Measurements from ENCODE around the gene PTGDR2.
A peak's percentile ranks its signal among the peaks of the same experiment; 100 is the strongest.
"Not testable (repeated sequence)": the region's sequence is repeated elsewhere in the genome, so short reads cannot be mapped to it uniquely, and the experiment has no call there.

Gene PTGDR2

DNA sequence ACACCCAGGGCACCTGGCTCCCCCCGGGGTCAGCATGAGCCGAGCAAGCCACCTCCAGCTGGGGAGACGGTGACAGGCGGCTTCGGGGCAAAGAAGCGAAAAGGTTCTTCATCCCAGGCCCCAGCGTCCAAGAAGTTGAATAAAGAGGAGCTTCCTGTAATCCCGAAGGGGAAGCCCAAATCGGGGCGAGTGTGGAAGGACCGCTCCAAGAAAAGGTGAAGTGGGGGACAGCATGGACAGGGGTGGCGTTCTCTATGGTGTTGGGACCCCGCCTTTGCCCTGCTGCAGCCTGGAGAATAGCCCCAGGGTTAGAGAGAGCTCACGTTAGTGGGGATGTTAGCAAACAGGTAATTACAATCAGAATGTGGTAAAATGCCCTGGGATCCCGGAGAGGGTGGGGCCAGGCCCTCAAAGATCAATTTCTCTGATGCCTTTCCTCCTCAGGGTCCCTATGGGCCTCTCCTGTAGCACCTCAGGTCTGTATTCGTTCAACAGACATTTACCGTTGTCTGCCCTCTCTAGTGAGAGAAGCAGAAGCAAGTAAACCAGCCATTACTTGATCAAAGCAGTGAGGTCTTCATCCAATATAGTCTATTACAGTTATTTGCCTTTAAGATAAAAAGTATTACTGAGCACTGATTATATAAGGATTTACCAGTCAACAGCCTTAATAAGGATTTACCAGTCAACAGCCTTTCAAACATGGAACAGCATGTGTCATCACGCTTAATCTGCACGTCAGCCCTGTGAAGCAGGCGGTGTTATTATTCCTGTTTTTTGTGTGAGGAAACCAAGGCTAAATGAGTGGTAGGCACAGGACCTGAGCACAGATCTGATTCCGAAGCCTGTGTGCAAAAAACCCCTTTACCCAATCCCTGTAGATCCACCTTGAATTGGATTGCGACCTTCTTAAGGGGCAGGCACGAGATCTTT is 12.8 kb downstream of the PTGDR2 start:
- no peak for DNase-seq (ENCODE audit: low read depth in 2 of 3, low spot score in 2 of 3)

DNA sequence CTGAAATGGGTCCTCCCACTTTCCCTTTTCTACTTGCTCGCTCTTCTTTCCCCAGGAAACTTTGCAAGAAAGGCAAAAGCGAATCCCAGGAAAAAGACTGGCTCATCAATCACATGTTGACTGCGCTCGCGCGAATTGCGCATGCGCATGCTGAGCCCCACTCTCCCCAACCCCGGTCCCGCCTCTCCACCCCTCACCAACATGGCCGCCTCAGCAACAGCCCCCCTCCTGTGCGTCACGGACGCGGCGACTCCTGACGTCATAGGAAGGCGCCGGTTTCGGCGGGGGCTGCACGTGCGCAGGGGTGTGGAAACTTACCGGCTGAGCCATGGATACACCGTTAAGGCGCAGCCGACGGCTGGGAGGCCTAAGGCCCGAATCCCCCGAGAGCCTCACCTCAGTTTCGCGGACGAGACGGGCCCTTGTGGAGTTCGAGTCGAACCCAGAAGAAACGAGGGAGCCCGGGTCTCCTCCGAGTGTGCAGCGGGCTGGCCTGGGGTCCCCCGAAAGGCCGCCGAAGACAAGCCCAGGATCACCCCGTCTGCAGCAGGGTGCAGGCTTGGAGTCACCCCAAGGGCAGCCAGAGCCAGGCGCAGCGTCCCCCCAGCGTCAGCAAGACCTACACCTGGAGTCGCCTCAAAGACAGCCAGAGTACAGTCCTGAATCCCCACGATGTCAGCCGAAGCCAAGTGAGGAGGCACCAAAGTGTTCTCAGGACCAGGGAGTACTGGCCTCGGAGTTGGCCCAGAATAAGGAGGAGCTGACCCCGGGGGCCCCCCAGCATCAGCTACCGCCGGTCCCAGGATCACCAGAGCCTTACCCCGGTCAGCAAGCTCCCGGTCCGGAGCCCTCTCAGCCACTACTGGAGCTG is 13.7 kb downstream of the PTGDR2 start, which contains the start of gene CCDC86:
Gene CCDC86, plus strand, starts transcription at position 317 of the 871 bp plus-strand sequence. Its CDS starts 12 bp downstream, at position 329.
- peak; percentile 98 to 100 (median 99) for DNase-seq (ENCODE audit: low read depth in 2 of 3, low spot score in 2 of 3)

DNA sequence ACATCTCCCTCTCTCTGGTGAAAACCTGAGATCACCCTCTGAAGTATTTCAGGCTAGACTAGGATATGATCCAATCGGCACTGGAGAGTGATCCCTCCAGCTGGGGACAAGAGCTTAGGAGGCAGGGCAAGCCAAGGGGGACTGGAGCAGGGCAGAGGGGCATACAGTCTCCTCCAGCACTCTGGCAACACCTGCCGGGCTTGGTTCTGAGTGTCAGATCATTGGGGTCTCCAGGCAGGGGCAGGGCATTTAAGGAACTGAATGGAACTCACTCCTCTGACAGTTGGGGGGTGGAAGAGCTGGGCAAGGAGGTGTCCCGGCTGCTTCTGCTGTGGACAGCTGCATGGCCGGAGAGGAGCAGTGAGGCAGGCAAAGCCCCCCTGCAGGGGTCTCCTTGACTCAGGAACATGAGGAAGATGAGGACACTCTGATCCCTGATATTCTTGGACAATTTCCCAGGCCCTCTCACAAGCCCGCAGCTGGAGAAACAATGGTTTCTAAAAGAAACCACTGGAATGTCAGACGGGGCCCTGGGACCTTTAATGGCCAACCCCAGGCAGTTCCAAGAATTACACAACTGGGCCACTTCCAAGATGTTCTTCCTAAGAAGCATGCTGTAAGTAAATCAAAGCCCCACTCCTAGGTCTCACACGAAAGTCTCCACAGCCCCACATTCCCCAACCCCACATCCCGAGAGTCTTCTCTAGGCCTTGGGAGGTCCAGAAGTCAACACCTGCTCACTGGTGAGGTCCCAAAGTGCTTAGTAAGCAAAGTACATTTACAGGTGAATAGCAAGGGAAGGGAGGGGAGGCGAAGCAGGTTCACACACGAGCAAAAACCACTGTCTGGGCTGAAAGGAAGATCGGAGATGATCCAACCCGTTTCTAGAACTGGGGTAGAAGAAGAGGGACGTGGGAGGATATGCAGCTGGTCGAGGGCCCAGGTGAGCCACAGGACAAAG is 15.0 kb downstream of the PTGDR2 start:
- DNase-seq (ENCODE audit: low read depth in 2 of 3, low spot score in 2 of 3): no peak

- no peak for DNase-seq (ENCODE audit: low read depth in 2 of 3, low spot score in 2 of 3)
Observed at GRCh38 chr11:60838132-60838531, 17.6 kb downstream of the PTGDR2 start.

DNA sequence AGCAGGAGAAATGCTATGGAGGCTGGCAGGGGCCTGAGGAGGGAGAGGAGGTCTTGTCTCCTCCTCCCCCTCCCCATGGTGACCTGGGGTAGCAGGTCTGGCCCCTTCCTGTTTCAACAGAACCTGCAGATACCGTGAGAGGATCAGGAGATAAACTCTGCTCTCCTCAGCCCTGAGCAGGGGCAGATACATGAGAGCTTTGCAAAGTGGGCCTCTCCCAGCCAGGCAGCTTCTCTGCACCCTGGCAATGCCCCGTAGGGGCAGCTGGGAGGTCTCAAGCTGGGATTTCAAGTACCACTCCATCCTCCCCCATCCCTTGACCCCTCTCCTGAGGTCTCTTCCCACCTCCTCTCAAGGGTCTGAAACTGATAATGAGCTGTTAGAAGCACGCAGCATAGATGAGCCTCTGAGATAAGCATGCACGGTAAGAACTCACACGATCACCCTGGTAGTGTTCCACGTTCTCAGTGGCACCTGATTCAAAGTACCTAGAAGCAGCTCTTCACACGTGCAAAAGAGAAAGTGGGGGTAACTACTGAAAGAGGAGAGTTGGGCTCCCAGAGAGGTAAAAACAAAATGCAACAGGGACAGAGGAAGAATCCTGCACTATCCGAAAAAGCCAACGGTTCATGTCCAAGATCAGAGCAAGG is 18.8 kb downstream of the PTGDR2 start:
- DNase-seq (ENCODE audit: low read depth in 2 of 3, low spot score in 2 of 3): no peak

- DNase-seq (ENCODE audit: low read depth in 2 of 3, low spot score in 2 of 3): no peak
Observed at GRCh38 chr11:60835534-60835846, 20.3 kb downstream of the PTGDR2 start.

DNA sequence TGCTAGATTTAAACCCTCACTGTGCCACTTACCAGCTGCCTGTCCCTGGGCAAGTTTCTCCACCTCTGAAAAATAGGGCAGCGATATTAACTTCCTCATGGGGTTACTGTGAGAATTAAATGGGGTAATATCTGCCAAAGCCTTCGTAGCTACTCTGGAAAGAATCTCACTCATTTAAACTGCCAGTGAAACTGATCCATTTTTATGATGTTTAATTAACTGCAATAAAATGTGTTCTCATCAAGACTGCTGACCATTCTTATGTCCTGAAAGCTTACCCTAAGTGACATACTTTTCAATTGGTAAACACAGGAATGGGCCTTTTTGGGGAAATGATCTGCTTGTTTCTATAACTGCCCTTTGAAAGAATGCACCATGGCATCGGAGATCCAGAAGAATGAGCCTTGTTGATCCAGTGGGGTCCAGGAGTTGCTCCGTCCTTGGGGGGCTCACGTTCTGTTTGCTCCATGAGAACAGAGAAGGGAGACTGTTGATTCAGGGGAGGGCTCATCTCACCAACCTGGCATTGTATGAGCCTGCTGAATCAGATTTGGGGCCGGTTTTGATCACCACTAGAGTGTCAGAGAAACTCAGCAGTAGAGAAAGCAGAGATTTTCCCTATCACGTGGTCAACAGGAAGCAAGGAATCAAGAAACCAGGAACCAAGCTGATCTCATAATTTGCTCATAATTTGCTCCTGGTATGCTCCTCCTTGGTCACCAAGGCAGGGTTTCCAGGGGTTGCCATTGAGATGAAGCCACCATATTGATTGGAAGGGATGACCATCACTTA is 20.8 kb downstream of the PTGDR2 start:
- no peak for DNase-seq (ENCODE audit: low read depth in 2 of 3, low spot score in 2 of 3)

- DNase-seq (ENCODE audit: low read depth in 2 of 3, low spot score in 2 of 3): no peak
Observed at GRCh38 chr11:60831501-60832079, 24.2 kb downstream of the PTGDR2 start.

- DNase-seq (ENCODE audit: low read depth in 2 of 3, low spot score in 2 of 3): peak; percentile 18 to 59 (median 55)
Observed at GRCh38 chr11:60831143-60831500, 24.6 kb downstream of the PTGDR2 start.

DNA sequence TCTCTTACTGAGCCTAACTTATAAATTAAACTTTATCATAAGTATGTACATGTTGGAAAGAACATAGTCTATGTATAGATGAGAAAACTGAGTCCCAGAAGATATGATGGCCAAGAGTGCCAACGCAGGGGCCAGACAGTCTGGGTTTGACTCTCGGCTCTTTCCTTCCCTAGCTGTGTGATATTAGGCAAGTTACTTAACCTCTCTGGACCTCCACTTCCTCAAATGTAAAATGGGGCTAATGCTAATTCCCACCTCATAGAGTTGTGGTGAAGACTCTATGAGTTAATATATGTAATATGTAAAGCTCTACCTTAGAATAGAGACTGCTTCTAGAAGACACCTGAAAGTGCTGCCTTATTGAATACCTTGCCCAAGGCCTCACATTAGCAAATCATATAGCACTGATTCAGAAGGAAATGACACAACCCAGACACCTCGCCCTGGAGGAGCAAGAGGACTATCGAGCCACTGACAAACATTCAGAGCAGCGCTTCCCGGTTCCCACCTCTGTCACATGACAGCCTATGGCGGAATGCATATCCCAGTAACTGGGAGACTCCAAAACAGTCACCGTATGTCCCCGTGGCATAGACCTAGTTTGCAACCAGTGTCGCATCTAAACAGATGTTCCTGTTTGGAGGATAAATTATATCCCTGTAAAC is 25.1 kb downstream of the PTGDR2 start:
- DNase-seq (ENCODE audit: low read depth in 2 of 3, low spot score in 2 of 3): no peak

DNA sequence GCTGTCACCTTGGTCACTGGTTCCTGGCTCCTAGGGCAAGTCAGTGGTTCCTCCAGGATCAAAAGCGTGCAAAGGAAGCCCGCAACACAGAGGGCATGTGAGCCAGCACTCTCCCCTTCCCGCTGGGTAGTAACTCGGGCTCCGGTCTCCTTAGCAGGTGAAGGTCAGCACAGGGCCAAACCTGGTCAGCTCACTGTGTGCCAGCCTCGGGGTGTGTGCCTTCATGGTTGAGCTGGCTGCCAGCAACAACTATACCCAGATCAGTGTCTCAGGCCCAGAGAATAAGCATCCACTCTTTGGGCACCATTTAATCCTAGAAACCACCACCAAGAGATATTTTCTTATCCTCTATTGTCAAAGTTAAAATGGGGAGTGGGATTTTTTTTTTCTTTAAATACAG is 30.0 kb downstream of the PTGDR2 start:
- DNase-seq (ENCODE audit: low read depth in 2 of 3, low spot score in 2 of 3): no peak

- no peak for DNase-seq (ENCODE audit: low read depth in 2 of 3, low spot score in 2 of 3)
Observed at GRCh38 chr11:60825118-60825517, 30.6 kb downstream of the PTGDR2 start.

DNA sequence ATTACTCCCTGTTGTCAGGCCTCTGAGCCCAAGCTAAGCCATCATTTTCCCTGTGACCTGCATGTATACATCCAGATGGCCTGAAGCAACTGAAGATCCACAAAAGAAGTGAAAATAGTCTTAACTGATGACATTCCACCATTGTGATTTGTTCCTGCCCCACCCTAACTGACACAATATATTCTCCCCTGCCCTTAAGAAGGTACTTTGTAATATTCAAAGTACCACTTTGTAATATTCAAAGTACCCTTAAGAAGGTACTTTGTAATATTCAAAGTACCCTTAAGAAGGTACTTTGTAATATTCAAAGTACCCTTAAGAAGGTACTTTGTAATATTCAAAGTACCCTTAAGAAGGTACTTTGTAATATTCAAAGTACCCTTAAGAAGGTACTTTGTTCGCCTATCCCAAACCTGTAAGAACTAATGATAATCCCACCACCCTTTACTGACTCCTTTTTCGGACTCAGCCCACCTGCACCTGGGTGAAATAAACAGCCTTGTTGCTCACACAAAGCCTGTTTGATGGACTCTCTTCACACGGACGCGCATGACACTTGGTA is 31.9 kb downstream of the PTGDR2 start:
- DNase-seq (ENCODE audit: low read depth in 2 of 3, low spot score in 2 of 3): not testable (repeated sequence)

GRCh38 chr11:60821827-60822599 is 33.7 kb downstream of the PTGDR2 start:
- no peak for DNase-seq (ENCODE audit: low read depth in 2 of 3, low spot score in 2 of 3)

GRCh38 chr11:60818057-60818456 is 37.7 kb downstream of the PTGDR2 start:
- no peak for DNase-seq (ENCODE audit: low read depth in 2 of 3, low spot score in 2 of 3)

- DNase-seq (ENCODE audit: low read depth in 2 of 3, low spot score in 2 of 3): no peak
Observed at GRCh38 chr11:60816590-60817157, 39.1 kb downstream of the PTGDR2 start.

DNA sequence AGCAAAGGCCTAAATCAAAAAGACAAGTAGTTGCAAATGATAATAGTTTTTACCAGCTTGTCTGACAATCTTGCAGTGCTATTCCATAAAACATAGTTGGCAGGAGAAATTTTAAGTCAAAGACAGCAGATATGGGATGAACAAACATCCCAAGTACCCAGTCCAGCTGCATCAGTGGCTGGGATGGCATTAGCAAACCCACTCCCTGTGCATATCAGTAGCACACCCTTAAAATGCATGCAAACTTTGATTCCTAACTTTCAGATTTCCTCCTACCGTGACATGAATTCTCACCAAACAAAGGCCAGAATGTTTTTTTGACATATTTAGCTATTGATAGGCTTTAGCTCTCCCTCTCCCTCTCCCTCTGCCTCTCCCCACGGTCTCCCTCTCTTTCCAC is 41.6 kb downstream of the PTGDR2 start:
- DNase-seq (ENCODE audit: low read depth in 2 of 3, low spot score in 2 of 3): no peak
